WTC11 (cell line): ENCODE measurements around the gene PPWD1. TPM values are rescaled to one million over a fixed set of nuclear protein-coding genes. Genes with fewer than 3 reads are reported as not detected.
A peak's percentile ranks its signal among the peaks of the same experiment; 100 is the strongest.

ENCODE experiments used
- ATAC-seq: fragments of 200-7000 bp; cut with Tn5 transposase; 2 replicates; pipeline ENCODE4 v1.10.0; 2021; ENCODE audit warnings: mild to moderate bottlenecking, moderate library complexity
- CTCF ChIA-PET: fragments of 300-600 bp; sonication (Branson Sonifier 250); formaldehyde crosslinking; loops from one replicate; lab custom pipeline; 2021; ENCODE audit warnings: antibody characterized with exemption; lab: Charles Lee
- POLR2A ChIA-PET: fragments of 350-600 bp; sonication (Branson Sonifier 250); formaldehyde crosslinking; loops from one replicate; lab custom pipeline; 2021; ENCODE audit warnings: antibody characterized with exemption; lab: Charles Lee
- DNase-seq: peaks from one replicate; pipeline ENCODE4 v3.0.0; 2021; ENCODE audit warnings: low spot score
- H3K27ac Mint-ChIP-seq: 2 replicates; pipeline ENCODE4 v1.8.0; 2021; ENCODE audit warnings: mixed read lengths
- H3K27me3 Mint-ChIP-seq: 2 replicates; pipeline ENCODE4 v1.8.0; 2021; ENCODE audit warnings: low read depth, mild to moderate bottlenecking, moderate library complexity, mixed read lengths
- H3K36me3 Mint-ChIP-seq: 2 replicates; pipeline ENCODE4 v1.8.0; 2021; ENCODE audit warnings: mixed read lengths
- H3K4me1 Mint-ChIP-seq: 2 replicates; pipeline ENCODE4 v1.8.0; 2022; ENCODE audit warnings: mixed read lengths
- H3K4me3 Mint-ChIP-seq: 2 replicates; pipeline ENCODE4 v1.8.0; 2021; ENCODE audit warnings: mild to moderate bottlenecking, moderate library complexity, mixed read lengths
- H3K9me3 Mint-ChIP-seq: 2 replicates; pipeline ENCODE4 v1.8.0; 2021; ENCODE audit warnings: mixed read lengths
- ATF6 ChIP-seq: sonication (generic); formaldehyde crosslinking; IDR thresholded peaks from 2 replicates; pipeline ENCODE4 v1.8.1; 2023; ENCODE audit warnings: mild to moderate bottlenecking, missing genetic modification reagents
- E2F4 ChIP-seq: sonication (generic); formaldehyde crosslinking; IDR thresholded peaks from 2 replicates; pipeline ENCODE4 v1.8.1; 2022; ENCODE audit warnings: low read depth, mild to moderate bottlenecking, moderate library complexity, missing genetic modification reagents, borderline replicate concordance
- IRF1 ChIP-seq: sonication (generic); formaldehyde crosslinking; IDR thresholded peaks from 2 replicates; pipeline ENCODE4 v1.8.0; 2023; ENCODE audit warnings: missing genetic modification reagents
- MLX ChIP-seq: sonication (generic); formaldehyde crosslinking; IDR thresholded peaks from 2 replicates; pipeline ENCODE4 v1.8.1; 2023; ENCODE audit warnings: mild to moderate bottlenecking, missing genetic modification reagents, moderate library complexity
- NR1H2 ChIP-seq: sonication (generic); formaldehyde crosslinking; IDR thresholded peaks from 2 replicates; pipeline ENCODE4 v1.9.0; 2021; ENCODE audit warnings: mild to moderate bottlenecking, moderate library complexity, missing genetic modification reagents
- PREB ChIP-seq: sonication (generic); formaldehyde crosslinking; IDR thresholded peaks from 2 replicates; pipeline ENCODE4 v1.8.1; 2022; ENCODE audit warnings: mild to moderate bottlenecking, missing genetic modification reagents, moderate library complexity, borderline replicate concordance
- ZBTB21 ChIP-seq: sonication (generic); formaldehyde crosslinking; IDR thresholded peaks from 2 replicates; pipeline ENCODE4 v1.8.1; 2023; ENCODE audit warnings: mild to moderate bottlenecking, missing genetic modification reagents, borderline replicate concordance
- ZNF138 ChIP-seq: sonication (generic); formaldehyde crosslinking; conservative IDR thresholded peaks from 2 replicates; pipeline ENCODE4 v1.8.1; 2022; ENCODE audit warnings: mild to moderate bottlenecking, moderate library complexity, missing genetic modification reagents
- ZNF263 ChIP-seq: sonication (generic); formaldehyde crosslinking; IDR thresholded peaks from 2 replicates; pipeline ENCODE4 v1.8.1; 2022; ENCODE audit warnings: low read depth, mild to moderate bottlenecking, moderate library complexity, missing genetic modification reagents
- ZNF532 ChIP-seq: fragments of 250-450 bp; sonication (Bioruptor Pico); IDR thresholded peaks from 2 replicates; pipeline ENCODE4 v1.9.0; 2021; ENCODE audit warnings: mild to moderate bottlenecking, borderline replicate concordance
- total RNA-seq: library from RNA; stranded (reverse); gene quantifications from 3 replicates; pipeline ENCODE4 v1.2.3, GENCODE V29; 2021
- TF ChIP-seq, protein P1 (sequence below): sonication (generic); formaldehyde crosslinking; IDR thresholded peaks from 2 replicates; pipeline ENCODE4 v1.8.1; 2023; ENCODE audit warnings: mild to moderate bottlenecking, moderate library complexity, missing genetic modification reagents
- TF ChIP-seq, protein P2 (sequence below): sonication (generic); formaldehyde crosslinking; IDR thresholded peaks from 2 replicates; pipeline ENCODE4 v1.8.0; 2022; ENCODE audit warnings: missing genetic modification reagents

The PPWD1 gene
- total RNA-seq, 1 experiment from 2014 or later, result 34.7 TPM

GRCh38 chr5:65625743-65626142, 62.6 kb downstream of the PPWD1 start:
- ATAC-seq (no peak), DNase-seq (no peak)
- Mint-ChIP-seq H3K27ac (peak overlapping the region; percentile 97), H3K36me3 (peaks cover 11% of the 10 kb centered on the region; the same call in 1 of the 2 replicates), H3K4me3 (peak overlapping the region; percentile 99), H3K27me3 (no peaks in the 10 kb centered on the region), H3K4me1 (peaks cover 14% of the 10 kb centered on the region), H3K9me3 (no peaks in the 10 kb centered on the region)
- TF ChIP-seq E2F4 (CRISPR knock-in tag) (no peak), ZBTB21 (CRISPR knock-in tag) (no peak), ZNF532 (no peak), ZNF263 (CRISPR knock-in tag) (no peak), NR1H2 (no peak), PREB (no peak)
- TF ChIP-seq, protein P1, sequence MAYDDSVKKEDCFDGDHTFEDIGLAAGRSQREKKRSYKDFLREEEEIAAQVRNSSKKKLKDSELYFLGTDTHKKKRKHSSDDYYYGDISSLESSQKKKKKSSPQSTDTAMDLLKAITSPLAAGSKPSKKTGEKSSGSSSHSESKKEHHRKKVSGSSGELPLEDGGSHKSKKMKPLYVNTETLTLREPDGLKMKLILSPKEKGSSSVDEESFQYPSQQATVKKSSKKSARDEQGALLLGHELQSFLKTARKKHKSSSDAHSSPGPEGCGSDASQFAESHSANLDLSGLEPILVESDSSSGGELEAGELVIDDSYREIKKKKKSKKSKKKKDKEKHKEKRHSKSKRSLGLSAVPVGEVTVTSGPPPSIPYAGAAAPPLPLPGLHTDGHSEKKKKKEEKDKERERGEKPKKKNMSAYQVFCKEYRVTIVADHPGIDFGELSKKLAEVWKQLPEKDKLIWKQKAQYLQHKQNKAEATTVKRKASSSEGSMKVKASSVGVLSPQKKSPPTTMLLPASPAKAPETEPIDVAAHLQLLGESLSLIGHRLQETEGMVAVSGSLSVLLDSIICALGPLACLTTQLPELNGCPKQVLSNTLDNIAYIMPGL (CRISPR knock-in tag), result no peak
- ChIA-PET POLR2A (interaction anchor here (1.5 kb wide), 1 partner anchor 63 kb away, joined by 6 read pairs; the partner anchor contains the start of genes CENPK and PPWD1), CTCF (no interaction called here)

GRCh38 chr5:65630981-65631380, 67.9 kb downstream of the PPWD1 start:
- ChIA-PET POLR2A (no interaction called here), CTCF (no interaction called here)
- Mint-ChIP-seq H3K27me3 (no peaks in the 10 kb centered on the region), H3K27ac (no peak overlapping the region), H3K4me1 (peaks cover 3% of the 10 kb centered on the region), H3K36me3 (peaks cover 14% of the 10 kb centered on the region; the same call in 1 of the 2 replicates), H3K4me3 (no peak overlapping the region), H3K9me3 (no peaks in the 10 kb centered on the region)
- no peak for ATAC-seq
- DNase-seq, result no peak
- TF ChIP-seq MLX (no peak), ZNF138 (no peak), ATF6 (no peak), ZNF532 (no peak), IRF1 (CRISPR knock-in tag) (no peak), ZBTB21 (CRISPR knock-in tag) (no peak)
- TF ChIP-seq, protein P2, sequence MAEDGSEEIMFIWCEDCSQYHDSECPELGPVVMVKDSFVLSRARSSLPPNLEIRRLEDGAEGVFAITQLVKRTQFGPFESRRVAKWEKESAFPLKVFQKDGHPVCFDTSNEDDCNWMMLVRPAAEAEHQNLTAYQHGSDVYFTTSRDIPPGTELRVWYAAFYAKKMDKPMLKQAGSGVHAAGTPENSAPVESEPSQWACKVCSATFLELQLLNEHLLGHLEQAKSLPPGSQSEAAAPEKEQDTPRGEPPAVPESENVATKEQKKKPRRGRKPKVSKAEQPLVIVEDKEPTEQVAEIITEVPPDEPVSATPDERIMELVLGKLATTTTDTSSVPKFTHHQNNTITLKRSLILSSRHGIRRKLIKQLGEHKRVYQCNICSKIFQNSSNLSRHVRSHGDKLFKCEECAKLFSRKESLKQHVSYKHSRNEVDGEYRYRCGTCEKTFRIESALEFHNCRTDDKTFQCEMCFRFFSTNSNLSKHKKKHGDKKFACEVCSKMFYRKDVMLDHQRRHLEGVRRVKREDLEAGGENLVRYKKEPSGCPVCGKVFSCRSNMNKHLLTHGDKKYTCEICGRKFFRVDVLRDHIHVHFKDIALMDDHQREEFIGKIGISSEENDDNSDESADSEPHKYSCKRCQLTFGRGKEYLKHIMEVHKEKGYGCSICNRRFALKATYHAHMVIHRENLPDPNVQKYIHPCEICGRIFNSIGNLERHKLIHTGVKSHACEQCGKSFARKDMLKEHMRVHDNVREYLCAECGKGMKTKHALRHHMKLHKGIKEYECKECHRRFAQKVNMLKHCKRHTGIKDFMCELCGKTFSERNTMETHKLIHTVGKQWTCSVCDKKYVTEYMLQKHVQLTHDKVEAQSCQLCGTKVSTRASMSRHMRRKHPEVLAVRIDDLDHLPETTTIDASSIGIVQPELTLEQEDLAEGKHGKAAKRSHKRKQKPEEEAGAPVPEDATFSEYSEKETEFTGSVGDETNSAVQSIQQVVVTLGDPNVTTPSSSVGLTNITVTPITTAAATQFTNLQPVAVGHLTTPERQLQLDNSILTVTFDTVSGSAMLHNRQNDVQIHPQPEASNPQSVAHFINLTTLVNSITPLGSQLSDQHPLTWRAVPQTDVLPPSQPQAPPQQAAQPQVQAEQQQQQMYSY (CRISPR knock-in tag), result no peak
